ENCODE measurements around the gene BMF.

Gene BMF

DNA sequence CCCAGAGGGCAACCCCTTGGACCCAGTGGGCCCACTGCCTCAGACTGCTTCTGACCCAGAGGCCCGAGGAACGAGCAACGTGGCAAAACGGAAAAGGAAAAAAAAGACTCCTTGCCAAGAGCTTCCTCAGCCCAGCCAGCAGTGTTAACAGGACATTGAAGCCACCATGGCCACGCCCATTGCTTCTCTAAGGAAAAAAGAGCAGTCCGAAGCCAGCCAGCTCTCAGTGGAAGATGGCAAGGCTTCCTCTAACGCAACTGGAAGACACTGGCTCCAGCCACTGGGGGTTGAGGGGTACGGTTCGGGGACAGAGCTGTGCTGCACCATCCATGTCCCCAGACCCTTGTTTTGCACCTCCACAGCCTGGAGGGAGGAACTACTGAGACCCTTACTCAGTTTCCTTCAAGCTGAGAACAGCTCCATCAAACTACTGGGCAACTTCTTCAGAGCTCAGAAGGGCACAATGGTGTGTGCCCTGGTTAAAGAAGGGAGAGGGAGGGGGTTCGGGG is 10.7 kb downstream of the BMF start:
- no peak overlapping the region for H3K4me3 ChIP-seq (ENCODE audit: low read depth, low read length)
- TF ChIP-seq, protein P1, sequence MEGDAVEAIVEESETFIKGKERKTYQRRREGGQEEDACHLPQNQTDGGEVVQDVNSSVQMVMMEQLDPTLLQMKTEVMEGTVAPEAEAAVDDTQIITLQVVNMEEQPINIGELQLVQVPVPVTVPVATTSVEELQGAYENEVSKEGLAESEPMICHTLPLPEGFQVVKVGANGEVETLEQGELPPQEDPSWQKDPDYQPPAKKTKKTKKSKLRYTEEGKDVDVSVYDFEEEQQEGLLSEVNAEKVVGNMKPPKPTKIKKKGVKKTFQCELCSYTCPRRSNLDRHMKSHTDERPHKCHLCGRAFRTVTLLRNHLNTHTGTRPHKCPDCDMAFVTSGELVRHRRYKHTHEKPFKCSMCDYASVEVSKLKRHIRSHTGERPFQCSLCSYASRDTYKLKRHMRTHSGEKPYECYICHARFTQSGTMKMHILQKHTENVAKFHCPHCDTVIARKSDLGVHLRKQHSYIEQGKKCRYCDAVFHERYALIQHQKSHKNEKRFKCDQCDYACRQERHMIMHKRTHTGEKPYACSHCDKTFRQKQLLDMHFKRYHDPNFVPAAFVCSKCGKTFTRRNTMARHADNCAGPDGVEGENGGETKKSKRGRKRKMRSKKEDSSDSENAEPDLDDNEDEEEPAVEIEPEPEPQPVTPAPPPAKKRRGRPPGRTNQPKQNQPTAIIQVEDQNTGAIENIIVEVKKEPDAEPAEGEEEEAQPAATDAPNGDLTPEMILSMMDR (IDR thresholded peaks at IDR 0.05; ENCODE audit: low read depth, low read length) = no peak
- DNase-seq (ENCODE audit: low read depth, low spot score) = no peak
- in situ Hi-C loops (cut with HindIII; ENCODE audit: low sequenced_read_pairs) = no loop called here

DNA sequence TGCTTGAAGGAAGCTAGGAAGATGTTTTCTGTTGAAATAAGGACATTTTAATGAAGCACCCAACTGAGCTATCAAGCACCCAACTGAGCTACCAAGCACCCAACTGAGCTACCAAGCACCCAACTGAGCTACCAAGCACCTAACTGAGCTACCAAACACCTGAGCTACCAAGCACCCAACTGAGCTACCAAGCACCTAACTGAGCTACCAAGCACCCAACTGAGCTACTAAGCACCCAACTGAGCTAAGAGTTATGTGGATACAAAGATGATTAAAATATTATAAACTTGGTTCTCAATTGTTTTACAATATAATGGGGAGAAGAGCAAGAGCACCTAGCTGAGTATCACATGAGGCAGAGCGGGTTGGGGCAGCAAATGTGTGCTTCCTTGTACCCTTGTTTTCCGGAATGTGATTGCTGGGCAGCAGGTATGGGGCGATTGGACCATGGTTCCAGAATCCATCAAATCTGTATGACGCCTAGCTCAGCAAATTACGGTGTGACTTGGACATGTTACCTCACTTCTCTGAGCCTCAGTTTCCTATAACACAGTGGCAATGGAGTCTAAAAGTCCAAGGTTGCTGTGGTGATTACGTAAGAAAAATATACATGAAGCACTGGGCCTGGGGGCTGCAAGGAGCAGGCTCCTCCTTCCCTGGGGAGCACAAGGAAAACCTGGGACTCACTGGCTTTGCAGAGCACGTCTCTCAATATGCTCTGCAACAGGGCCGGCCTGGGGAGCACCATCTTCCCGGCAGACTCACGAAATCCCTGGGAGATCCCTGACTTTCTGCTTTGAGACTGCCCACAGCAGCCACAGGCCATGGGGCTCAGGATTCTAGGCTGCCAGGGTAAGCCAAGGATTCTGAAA is 11.3 kb downstream of the BMF start:
- no peak overlapping the region for H3K4me3 ChIP-seq (ENCODE audit: low read depth, low read length)
- TF ChIP-seq, protein P1 (IDR thresholded peaks at IDR 0.05; ENCODE audit: low read depth, low read length) = no peak
- no peak for DNase-seq (ENCODE audit: low read depth, low spot score)
- in situ Hi-C loops (cut with HindIII; ENCODE audit: low sequenced_read_pairs) = no loop called here

DNA sequence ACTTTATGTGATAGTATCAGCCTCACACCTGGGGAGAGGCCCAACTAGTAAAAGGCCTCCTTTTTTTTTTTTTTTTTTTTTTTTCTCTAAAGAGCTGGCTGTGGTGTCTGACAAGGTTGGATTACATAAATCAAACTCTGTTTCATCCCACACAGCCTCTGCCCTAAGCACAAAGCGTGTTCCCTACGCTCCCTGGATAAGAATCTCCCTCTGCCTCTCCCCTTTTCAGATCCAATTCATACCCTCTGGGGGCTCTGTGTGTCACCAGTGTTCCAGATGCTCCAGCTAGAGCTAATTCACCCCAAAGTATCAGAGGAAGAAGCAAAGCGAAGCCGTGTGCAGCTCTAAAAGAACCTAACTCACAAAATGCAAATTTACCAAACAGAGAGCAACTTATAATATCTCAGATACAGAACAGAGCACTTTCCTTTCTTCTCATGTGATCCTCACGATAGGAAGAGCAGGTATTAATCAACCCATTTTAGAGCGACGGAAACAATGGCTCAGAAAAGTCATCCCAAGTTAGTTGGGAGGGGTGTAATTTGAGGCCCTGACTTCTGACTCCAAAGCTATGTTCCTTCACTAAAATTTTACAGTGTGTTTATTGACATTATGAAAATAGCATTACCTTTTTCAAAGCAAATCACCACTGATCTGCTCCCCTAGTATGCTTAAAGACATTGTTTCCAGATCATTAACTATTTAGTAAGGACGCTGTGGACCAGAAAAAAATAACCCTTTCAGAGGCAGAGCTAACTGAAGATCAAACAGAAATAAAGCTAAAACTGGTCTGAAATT is 12.4 kb downstream of the BMF start:
- H3K4me3 ChIP-seq (ENCODE audit: low read depth, low read length) = no peak overlapping the region
- TF ChIP-seq, protein P1 (IDR thresholded peaks at IDR 0.05; ENCODE audit: low read depth, low read length) = no peak
- in situ Hi-C loops (cut with HindIII; ENCODE audit: low sequenced_read_pairs) = no loop called here
- no peak for DNase-seq (ENCODE audit: low read depth, low spot score)

DNA sequence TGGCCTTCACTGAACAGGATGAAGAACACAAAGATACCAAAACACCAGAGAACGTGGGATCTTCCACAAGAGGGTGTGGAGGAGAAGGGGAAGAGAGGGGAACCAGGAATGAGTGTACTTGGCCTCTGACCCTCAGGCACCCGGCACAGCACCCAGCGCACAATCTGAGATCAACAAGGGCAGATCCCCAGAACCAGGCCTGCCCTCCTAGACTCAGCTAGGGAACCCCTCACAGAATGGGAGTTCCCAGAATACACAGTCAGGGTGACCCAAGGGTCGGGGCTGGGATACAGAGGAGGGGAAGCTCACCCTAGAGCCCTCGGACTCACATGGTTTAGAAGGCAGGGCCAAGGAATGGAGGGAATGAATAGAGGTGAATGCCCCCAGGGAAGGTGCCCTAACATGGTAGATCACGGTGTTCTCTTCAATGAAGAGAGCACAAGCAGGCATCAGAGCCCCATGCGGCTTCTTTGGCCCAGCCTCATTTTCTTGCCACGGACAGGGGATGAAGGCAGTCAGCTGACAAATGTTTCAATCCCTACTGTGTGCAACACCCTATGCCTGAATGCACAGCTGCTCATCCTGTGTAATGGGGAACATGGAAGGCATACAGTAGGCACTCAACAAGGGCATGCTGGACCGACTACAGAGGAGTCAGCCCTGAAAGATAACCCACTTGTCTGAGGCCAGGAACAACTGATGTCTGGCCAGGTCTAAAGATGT is 13.1 kb downstream of the BMF start:
- DNase-seq (ENCODE audit: low read depth, low spot score) = no peak
- TF ChIP-seq, protein P1 (IDR thresholded peaks at IDR 0.05; ENCODE audit: low read depth, low read length) = no peak
- in situ Hi-C loops (cut with HindIII; ENCODE audit: low sequenced_read_pairs) = no loop called here
- no peak overlapping the region for H3K4me3 ChIP-seq (ENCODE audit: low read depth, low read length)

DNA sequence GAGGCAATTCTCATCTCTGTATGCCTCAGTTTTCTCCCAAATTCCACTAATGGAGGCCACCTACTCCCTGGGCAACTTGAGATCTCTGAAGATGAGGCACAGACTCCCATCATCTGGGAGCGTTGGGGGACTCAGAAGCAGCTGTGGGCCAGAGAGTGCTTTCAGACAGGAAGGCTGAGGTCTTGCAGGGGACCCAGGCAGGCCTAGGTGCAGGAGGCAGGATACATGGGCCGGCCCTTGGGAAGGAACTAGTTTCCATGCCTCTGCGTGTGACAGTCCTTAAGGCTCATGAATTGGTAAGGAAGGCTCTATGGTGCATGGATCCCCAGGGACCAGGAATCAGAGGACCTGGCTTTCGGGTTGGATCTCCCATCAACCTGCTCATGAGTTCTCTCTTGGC is 14.5 kb downstream of the BMF start:
- no peak for DNase-seq (ENCODE audit: low read depth, low spot score)
- in situ Hi-C loops (cut with HindIII; ENCODE audit: low sequenced_read_pairs) = no loop called here
- H3K4me3 ChIP-seq (ENCODE audit: low read depth, low read length) = no peak overlapping the region
- TF ChIP-seq, protein P1 (IDR thresholded peaks at IDR 0.05; ENCODE audit: low read depth, low read length) = no peak

Measured in astrocyte of the spinal cord (primary cell).